NCI-H2196 treated with DMSO at 0.1 percent for 48 hours (cell line): Measurements from ENCODE around the gene FAM8A1.

Experiments used
- DNase-seq: peaks from one replicate; lab custom pipeline; 2025; ENCODE audit not compliant: unreplicated experiment; lab: John Stamatoyannopoulos, UW

The FAM8A1 gene

GRCh38 chr6:17600527-17601385 is 654 bp downstream of the FAM8A1 start:
- DNase-seq: no peak

- no peak for DNase-seq
Observed at GRCh38 chr6:17601386-17601703, 1.2 kb downstream of the FAM8A1 start.

DNA sequence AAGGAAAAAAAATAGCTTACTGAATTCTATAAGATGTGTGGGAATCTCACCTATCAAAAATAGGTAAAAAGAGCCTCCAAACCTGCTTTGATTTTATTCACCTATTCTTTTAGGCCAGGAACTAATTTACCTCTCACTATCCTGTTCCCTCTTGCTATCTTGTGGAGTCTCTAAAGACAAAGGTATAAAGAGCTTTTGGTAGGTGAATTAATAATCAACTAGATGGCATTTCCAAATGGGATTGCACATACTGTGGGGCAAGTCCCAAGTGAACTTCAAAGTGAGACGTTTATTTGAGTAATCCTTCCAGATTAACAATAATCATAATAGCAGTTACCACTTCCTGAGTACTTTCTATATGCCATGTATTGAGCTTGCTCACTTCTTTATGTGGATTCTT is 2.8 kb downstream of the FAM8A1 start:
- DNase-seq: no peak

DNA sequence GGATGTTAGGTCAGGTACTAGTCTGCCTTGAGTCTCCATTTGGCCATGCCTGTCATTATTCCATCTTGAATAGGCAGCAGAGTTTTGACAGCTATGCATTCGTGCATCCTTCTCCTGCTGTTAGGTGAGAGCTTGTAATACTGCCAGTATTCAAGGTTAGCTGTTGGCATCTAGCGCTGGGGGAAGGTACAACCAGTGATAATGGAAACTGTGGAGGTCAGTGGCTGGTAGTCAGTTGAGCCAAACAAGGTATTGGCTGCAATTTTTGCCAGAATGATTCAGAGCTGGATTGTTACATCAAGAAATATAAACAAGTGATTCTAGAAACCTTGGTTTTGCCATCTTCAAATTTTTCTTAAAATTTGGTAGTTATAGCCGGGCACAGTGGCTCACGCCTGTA is 6.5 kb downstream of the FAM8A1 start:
- DNase-seq: no peak

DNA sequence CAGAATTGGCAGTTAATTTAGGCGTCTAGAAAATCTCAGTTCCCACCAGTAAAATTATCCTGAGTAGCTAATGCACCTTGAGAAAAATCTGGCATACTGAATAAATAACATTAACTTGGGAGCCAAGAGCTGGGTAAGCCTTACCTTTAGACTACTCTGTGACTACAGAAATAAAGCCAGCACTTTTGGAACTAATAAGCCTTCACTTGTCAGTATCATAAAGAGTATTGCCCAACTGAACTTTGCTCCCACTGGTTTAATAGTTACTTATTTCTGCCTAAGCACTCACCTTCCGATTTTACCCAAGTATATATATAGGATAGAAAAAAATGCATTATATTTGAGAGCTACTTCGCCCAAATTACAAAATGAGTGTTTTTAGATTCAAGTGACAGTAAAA is 10.7 kb downstream of the FAM8A1 start:
- DNase-seq: no peak

- no peak for DNase-seq
Observed at GRCh38 chr6:17612048-17612447, 11.9 kb downstream of the FAM8A1 start.

DNA sequence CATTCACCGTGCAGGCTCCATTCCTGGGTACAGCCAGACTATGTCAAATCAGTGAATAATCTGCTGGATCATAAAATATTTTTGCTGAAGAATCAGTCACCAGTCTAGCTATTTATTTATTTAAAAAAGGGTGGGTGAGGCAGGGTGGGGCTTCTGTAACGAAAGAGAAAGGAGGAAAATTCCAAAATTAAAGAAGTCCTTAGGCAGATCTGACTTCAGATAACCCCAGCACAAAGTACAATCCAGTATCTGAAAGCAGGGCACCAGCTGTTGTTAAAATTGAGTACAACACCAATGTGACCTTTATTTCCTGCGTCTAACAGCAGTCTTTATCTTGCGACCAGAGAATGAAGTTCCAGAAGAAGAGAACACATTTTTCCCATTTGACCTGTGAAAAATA is 15.7 kb downstream of the FAM8A1 start:
- no peak for DNase-seq

DNA sequence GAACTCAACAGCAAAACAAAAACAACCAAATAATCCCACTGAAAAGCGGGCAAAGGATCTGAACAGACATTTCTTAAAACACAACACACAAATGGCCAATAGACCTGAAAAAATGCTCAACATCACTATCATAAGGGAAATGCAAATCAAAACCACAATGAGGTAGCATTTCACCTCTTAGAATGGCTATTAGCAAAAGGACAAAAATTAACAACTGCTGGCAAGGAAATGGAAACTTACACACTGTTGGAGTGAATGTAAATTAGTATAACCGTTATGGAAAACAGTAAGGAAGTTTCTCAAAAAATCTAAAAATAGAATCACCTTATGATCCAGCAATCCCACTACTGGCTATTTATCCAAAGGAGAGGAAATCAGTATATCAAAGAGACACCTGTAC is 20.9 kb downstream of the FAM8A1 start:
- DNase-seq: no peak

GRCh38 chr6:17622144-17622543 is 22.0 kb downstream of the FAM8A1 start:
- no peak for DNase-seq

GRCh38 chr6:17624396-17624795 is 24.3 kb downstream of the FAM8A1 start:
- DNase-seq: no peak

DNA sequence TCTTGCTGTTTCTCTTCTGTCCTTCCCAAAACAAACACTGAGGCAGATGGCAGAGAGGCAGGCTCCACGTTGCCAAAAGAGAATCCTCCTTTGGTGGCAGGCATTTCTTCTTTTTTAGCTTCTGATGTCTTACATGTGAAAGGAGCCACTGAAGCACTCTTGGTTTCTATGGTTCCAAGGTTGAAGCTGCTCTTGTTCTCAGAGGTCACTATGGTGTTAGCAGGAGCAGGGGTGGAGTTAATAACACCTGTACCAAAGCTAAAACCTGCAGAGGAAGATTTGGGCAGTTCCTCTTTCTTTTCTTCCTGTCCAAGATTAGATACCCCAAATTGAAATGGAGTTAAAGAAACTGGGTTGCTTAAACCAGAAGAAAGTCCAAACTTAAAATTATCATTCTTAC is 28.8 kb downstream of the FAM8A1 start:
- no peak for DNase-seq

GRCh38 chr6:17629824-17630510 is 29.9 kb downstream of the FAM8A1 start:
- DNase-seq: no peak

GRCh38 chr6:17630511-17631073 is 30.5 kb downstream of the FAM8A1 start:
- no peak for DNase-seq

DNA sequence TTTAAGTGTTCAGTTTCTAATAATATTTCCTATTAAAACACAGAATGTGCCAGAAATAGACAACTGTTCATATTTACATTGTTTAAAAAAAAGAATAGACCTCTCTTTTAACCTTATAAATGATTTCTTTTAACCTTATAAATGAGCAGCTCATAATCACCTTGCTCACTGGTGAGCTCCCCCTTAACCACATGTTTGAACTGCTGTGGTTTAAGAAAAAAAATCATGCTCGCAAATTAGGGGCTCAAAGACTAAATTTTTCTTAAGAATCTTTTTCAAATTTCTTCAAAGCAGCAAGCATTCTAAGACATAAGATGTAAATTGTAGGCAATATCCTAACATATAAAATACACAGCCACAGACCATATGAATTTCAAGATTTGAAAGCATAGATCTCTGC is 32.8 kb downstream of the FAM8A1 start:
- DNase-seq: no peak

DNA sequence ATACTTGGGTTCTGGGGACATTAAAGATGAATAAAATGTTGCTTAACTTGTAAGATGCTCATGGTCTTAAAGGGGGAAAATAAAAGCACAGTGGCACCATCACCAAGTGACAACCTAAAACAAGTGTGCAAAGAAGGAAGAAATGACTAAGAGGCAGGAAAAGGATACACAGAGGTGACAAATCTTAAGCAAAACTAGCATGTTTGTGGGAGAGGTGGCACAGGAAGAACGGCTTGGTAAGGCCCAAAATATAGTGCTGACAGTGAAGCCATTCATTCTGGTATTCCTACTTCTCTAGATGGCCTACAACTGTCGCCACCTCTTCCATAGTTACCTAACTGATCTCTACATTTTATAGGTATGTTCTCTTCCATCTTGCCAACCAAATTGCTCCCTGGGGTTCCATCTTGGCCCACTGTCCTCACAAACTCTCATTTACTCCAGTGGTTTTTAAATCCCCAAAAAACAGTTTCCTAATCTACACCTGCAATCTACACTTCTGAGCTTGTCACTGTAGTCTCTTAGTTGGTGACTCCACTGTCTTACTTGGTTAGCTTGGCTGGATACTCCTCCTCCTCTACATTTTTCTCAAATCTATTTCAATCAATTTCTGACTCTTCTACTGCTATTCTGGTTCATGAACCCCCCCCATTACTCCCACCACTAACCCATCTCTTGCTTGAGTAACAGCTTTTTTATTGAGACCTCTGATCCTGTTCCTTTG is 33.5 kb downstream of the FAM8A1 start:
- no peak for DNase-seq

GRCh38 chr6:17635568-17635967 is 35.5 kb downstream of the FAM8A1 start:
- no peak for DNase-seq

- DNase-seq: no peak
Observed at GRCh38 chr6:17638212-17638715, 38.2 kb downstream of the FAM8A1 start.

- no peak for DNase-seq
Observed at GRCh38 chr6:17640477-17640917, 40.4 kb downstream of the FAM8A1 start.

- DNase-seq: no peak
Observed at GRCh38 chr6:17648745-17649144, 48.6 kb downstream of the FAM8A1 start.

GRCh38 chr6:17650656-17651309 is 50.7 kb downstream of the FAM8A1 start:
- no peak for DNase-seq
